Measurements from ENCODE around the gene ZNF394. TPM values are rescaled to one million over a fixed set of nuclear protein-coding genes. Genes with fewer than 3 reads are reported as not detected.

Gene ZNF394
- total RNA-seq, 1 experiment from 2014 or later = 24.2 TPM

DNA sequence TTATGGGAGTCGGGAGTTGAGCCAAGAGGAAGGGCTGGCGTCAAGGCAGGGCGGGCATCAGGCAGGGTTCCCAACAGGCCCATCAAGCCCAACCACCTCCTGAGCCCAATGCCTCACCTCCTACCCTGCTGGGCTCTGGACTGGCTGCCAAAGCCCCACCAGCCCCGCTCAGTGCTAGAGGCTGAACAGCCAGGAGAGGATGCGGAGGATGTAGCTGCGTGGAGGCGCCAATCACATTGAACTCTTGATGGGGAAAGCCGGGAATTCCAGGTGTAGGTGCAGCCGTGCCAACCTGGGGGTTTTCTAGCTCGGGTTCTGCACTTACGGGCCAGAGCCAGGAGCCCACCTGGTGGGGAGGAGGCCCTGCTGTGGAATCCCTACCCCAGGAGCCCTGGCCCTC lies 47.0 kb downstream of the ZNF394 start:
- Histone ChIP-seq H3K4ac (ENCODE audit: low read depth, low read length) (no peak overlapping the region), H3T11ph (ENCODE audit: low read length) (no peak overlapping the region), H3K27ac (ENCODE audit: insufficient read length, low read depth, low read length) (no peak overlapping the region), H3K14ac (ENCODE audit: insufficient read depth, low read length) (no peak overlapping the region), H2BK20ac (ENCODE audit: low read depth, low read length, poor library complexity, severe bottlenecking) (no peak overlapping the region), H3K18ac (ENCODE audit: insufficient read length, low read depth, low read length) (no peak overlapping the region), H4K5ac (ENCODE audit: insufficient read length, low read depth, low read length) (no peak overlapping the region), H2AK5ac (ENCODE audit: insufficient read length, low read length) (no peak overlapping the region), H2BK12ac (ENCODE audit: insufficient read length, low read depth, low read length) (no peak overlapping the region), H3K23ac (ENCODE audit: insufficient read length, low read depth, low read length) (no peak overlapping the region), H3K56ac (ENCODE audit: insufficient read length, low read depth, low read length) (no peak overlapping the region), H2BK120ac (ENCODE audit: low read depth, low read length, poor library complexity, severe bottlenecking) (no peak overlapping the region), H3K79me1 (ENCODE audit: insufficient read depth, low read depth, low read length, poor library complexity, severe bottlenecking) (no peaks in the 10 kb centered on the region), H4K8ac (replicated peaks; ENCODE audit: insufficient read length, low read depth, low read length) (no peak overlapping the region), H4K91ac (ENCODE audit: insufficient read length, low read depth, low read length) (no peak overlapping the region), H3K9ac (ENCODE audit: extremely low read depth, insufficient read length, low read length) (no peak overlapping the region), H4K20me1 (ENCODE audit: control insufficient read depth, insufficient read depth, insufficient read length) (no peaks in the 10 kb centered on the region), H3K27me3 (ENCODE audit: insufficient read depth, low read length) (no peaks in the 10 kb centered on the region), H3K23me2 (ENCODE audit: insufficient read length, low read depth, low read length, poor library complexity, severe bottlenecking) (no peaks in the 10 kb centered on the region), H2BK5ac (ENCODE audit: insufficient read length, low read length) (no peak overlapping the region), H2AFZ (ENCODE audit: low read length) (no peak overlapping the region), H3K4me2 (ENCODE audit: insufficient read depth, insufficient read length, low read length) (no peak overlapping the region), H2BK15ac (ENCODE audit: low read depth, low read length) (no peak overlapping the region), H3K79me2 (ENCODE audit: insufficient read depth, low read length) (no peaks in the 10 kb centered on the region), H3K4me1 (ENCODE audit: insufficient read depth, low read length) (no peaks in the 10 kb centered on the region), H3K9me3 (ENCODE audit: control insufficient read depth, low read depth, low read length) (no peaks in the 10 kb centered on the region)
- Mint-ChIP-seq H3K4me1 (no peaks in the 10 kb centered on the region), H3K4me3 (no peak overlapping the region), H3K36me3 (ENCODE audit: insufficient read depth in 1 of 3, low read depth in 3 of 3) (peaks cover 32 to 92% (median 85%) of the 10 kb centered on the region in 3 experiments; a peak in 6 of 7 replicates), H3K9me3 (no peaks in the 10 kb centered on the region), H3K27me3 (ENCODE audit: low read depth) (no peaks in the 10 kb centered on the region; the same call in none of the 2 replicates), H3K27ac (no peak overlapping the region)
- no peak for DNase-seq
- TF ChIP-seq, protein P1, sequence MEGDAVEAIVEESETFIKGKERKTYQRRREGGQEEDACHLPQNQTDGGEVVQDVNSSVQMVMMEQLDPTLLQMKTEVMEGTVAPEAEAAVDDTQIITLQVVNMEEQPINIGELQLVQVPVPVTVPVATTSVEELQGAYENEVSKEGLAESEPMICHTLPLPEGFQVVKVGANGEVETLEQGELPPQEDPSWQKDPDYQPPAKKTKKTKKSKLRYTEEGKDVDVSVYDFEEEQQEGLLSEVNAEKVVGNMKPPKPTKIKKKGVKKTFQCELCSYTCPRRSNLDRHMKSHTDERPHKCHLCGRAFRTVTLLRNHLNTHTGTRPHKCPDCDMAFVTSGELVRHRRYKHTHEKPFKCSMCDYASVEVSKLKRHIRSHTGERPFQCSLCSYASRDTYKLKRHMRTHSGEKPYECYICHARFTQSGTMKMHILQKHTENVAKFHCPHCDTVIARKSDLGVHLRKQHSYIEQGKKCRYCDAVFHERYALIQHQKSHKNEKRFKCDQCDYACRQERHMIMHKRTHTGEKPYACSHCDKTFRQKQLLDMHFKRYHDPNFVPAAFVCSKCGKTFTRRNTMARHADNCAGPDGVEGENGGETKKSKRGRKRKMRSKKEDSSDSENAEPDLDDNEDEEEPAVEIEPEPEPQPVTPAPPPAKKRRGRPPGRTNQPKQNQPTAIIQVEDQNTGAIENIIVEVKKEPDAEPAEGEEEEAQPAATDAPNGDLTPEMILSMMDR (conservative IDR thresholded peaks at IDR 0.05) = no peak
- WGBS (ENCODE audit: extremely low coverage, insufficient read length, low lambda C conversion rate) = no CpG with 5 or more reads among the region's 11 CpGs

All from H9 (cell line).